UCSD-AML1 (cell line): Measurements from ENCODE around the gene RNPEPL1.
"Not testable (repeated sequence)": the region's sequence is repeated elsewhere in the genome, so short reads cannot be mapped to it uniquely, and the experiment has no call there.

Experiments
- DNase-seq: peaks from one replicate; lab custom pipeline; 2025; ENCODE audit not compliant: unreplicated experiment; lab: John Stamatoyannopoulos, UW

RNPEPL1 gene, protein sequence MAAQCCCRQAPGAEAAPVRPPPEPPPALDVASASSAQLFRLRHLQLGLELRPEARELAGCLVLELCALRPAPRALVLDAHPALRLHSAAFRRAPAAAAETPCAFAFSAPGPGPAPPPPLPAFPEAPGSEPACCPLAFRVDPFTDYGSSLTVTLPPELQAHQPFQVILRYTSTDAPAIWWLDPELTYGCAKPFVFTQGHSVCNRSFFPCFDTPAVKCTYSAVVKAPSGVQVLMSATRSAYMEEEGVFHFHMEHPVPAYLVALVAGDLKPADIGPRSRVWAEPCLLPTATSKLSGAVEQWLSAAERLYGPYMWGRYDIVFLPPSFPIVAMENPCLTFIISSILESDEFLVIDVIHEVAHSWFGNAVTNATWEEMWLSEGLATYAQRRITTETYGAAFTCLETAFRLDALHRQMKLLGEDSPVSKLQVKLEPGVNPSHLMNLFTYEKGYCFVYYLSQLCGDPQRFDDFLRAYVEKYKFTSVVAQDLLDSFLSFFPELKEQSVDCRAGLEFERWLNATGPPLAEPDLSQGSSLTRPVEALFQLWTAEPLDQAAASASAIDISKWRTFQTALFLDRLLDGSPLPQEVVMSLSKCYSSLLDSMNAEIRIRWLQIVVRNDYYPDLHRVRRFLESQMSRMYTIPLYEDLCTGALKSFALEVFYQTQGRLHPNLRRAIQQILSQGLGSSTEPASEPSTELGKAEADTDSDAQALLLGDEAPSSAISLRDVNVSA

DNA sequence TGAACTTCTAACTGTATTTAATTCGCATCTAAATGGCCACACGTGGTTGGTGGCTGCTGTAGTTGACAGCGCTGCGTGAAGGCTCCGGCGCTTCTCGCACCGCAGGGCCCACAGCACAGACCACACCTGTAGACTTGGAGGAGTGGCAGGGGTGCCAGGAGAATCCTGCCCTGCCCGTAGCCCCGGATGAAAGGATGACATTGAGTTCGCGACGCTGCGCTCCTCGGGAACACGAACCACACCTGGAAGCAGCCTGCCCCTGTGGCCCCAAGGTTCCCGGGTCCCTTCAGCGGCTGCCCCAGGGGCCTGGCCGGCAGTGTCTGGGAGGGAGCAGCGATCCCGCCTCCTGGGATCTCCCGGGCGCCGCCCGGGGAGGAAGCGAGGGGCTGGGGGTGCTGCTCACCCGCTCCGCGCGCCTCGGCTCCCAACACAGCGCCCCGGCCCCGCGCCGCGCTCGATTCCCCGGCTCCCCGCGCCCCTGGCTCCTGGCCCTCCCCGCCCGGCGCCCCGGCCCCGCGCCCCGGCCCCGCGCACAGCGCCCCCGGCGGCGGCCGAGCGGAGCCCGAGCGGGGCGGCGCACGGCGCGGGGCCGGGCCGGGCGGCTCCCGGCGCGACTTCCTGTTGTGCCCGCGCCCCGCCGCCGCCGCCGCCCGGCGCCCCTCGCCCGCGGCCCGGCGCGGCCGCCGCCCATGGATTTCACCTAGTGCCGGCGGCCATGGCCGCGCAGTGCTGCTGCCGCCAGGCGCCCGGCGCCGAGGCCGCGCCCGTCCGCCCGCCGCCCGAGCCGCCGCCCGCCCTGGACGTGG lies at the start of gene RNPEPL1:
Gene RNPEPL1 (plus strand): TSS at position 613 of the 806 bp plus-strand sequence. CDS start 103 bp downstream, at position 716.
- peak; percentile 57 for DNase-seq

DNA sequence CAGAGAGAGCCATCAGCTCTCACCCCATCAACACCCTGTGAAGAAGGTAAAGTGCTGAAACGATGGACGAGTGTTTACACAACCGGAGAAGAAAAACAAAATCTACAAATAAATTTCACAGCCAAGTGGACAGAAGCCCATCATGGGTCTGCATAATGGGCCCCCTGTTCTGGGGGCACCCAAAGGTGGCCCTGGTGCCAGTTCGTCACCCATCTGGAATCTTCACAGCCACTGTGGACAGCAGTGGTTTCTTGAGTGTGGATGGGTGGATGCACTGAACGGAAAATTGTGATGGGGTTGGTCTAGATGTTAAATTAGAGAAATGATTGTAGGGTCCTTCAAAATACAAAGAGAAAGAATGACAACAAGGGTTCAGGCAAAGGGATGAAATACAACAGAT lies 49.3 kb upstream of the RNPEPL1 start:
- no peak for DNase-seq

DNA sequence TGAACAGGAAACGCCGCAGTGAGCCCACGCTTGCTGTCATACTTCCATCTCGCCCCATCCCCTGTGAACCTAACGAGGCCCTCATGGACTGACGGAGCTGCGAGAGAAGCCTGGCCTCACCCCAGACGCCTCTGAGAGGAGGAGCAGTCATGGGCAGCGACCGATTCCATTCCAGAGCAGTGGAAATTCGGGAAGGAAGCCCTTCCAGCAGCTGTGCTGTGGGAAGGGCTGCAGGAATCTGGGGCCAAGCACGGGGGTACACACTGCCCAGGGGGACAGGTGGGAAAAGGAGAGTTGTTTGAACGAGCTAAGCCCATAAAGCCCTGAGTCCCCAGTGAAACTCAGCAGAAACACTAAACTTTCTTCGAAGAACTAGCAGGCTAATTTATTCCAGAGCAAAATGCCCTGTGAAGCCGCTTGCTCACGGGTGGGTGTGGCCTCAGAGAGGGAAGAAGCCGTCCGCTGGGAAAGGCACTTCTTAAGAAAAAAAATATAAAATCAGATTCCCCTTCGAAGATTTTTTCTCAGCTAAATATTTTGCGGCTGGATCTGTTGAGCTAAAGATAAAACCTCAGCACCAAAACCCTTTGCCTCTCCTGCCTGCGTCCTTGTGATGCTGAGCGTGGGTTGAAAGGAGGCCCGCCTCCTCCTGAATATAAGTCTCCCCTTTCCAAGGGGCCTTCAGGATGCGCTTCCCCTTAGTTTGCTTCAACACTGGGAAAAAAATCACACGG lies 48.7 kb upstream of the RNPEPL1 start:
- no peak for DNase-seq

GRCh38 chr2:240520130-240520973 lies 47.9 kb upstream of the RNPEPL1 start:
- no peak for DNase-seq

- DNase-seq, result no peak
Observed at GRCh38 chr2:240520974-240521350, 47.3 kb upstream of the RNPEPL1 start.

GRCh38 chr2:240521885-240522284 lies 46.4 kb upstream of the RNPEPL1 start:
- DNase-seq, result not testable (repeated sequence)

DNA sequence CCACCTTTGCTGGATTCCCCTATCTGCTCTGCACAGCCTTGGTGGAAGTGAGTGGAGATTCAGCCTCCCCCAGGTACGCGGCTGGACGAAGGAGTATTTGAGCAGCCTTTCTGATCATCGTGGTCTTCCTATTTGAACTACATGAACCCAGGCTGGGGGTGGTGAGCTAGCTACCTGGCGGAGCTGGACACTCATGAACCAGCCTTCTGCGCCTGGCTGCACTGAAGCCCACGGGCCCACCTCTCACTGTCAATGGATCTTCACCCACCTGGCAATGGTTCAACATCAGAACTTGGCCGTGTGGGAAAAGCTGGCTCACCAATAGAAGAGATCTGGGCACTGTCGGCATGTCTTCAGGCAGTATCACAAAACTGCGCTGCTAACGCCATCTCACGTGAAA lies 45.9 kb upstream of the RNPEPL1 start:
- DNase-seq, result no peak

DNA sequence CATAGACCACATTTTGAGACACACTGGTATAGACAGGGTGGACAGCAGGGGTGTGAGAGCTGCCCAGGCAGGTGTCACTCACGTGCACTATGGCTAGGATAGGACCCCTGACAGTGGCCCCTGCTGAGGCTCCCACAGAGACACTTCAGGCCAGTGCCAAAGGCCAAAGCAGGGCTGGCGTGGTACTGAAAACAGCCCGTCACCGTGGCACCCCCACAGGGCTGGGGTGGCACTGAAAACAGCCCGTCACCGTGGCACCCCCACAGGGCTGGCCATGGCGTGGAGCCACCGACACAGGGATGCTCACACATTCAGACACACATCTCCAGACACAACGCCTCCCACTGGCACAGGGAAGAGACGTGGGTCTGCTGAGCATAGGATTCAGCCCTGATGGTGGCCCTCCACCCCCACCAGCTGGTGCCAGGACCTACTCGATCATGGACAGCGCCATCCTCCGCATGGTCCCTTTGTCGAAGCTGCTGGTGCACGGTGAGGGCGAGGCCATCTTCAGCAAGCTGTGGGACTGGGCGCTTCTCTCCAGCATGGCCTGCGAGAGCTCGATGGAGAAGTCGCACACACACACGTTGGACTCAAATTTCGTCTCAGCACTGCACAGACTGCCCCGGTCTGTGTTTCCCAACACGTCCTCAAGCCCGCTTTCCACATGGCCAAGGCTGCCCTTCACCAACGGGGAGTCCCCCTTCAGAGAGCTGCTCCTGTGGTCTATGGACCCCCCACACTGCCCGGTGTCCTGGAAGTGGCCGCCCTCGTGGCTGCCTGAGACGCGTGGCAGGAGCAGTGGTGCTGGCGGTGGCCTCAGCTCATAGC lies 44.6 kb upstream of the RNPEPL1 start:
- DNase-seq, result no peak

GRCh38 chr2:240524963-240525718 lies 43.1 kb upstream of the RNPEPL1 start:
- DNase-seq, result no peak

GRCh38 chr2:240525802-240526201 lies 42.5 kb upstream of the RNPEPL1 start:
- DNase-seq, result no peak

DNA sequence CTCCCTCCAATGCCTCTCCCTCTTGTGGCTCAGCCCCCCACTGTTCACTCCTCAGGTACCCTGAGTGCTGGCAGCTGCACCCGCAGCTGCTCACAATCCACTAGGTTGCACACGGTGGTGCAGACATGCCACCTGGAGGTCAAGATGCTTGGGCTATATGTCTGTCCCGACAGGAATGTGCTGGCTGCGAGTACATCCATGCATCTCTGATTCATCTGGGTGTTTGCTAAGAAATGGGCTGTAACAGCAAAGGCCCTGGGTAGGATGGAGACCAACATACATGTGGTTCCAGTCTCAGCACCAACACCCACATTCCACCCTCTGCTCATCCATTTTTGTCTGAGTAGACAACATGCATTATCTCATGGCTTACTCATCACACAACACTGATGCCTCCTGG lies 41.8 kb upstream of the RNPEPL1 start:
- DNase-seq, result no peak

DNA sequence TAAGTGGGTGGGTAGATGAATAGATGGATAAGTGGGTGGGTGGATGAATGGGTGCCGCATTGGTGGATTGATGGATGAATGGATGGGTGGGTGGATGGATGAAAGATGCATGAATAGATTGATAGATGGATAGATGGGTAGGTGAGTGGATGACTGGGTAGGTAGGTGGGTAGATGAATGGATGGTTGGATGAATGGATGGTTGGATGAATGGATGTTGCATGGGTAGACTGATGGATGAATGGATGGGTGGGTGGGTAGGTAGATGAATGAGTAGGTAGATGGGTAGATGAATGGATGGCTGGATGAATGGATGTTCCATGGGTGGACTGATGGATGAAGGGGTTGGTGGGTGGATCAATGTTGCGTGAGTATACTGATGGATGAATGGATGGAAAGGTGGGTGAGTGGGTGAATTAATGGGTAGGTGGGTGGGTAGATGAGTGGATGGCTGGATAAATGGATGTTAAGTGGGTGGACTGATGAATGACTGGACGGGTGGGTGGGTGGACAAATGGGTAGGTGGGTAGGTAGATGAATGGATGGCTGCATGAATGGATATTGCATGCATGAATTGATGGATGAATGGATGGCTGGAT lies 41.0 kb upstream of the RNPEPL1 start:
- DNase-seq, result no peak

- no peak for DNase-seq
Observed at GRCh38 chr2:240528406-240529040, 39.8 kb upstream of the RNPEPL1 start.

- DNase-seq, result no peak
Observed at GRCh38 chr2:240529344-240529999, 38.8 kb upstream of the RNPEPL1 start.

DNA sequence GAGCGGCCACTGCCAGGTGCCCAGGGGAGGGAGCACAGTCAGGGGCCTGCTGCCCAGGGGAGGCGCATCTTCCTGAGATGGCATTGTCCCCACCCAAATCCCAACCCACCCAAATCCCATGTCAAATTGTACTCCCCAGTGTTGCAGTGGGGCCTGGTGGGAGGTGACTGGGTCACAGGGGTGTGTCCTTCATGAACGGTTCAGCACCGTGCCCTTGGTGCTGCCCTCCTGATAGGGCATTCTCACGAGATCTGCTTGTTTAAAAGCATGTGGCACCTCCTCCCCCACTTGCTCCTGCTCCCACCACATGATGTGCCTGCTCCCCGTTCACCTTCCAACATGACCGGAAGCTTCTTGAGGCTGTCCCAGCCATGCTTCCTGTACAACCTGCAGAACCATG lies 38.1 kb upstream of the RNPEPL1 start:
- no peak for DNase-seq

DNA sequence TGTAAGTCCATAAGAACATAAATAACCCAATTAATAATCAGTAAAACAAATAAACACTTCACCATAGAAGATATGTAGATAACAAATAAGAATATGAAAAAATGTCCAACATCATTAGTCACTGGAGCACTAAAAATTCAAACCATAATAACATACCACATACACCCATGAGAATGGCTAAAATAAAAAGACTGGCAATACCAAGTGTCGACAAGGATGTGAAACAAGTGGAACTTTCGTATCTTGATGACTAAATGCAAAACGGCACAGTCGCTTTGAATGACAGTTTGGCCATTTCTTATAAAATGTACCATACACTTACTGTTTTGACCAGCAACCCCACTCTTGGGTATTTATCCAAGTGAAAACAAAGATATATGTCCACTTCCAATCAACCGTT lies 37.2 kb upstream of the RNPEPL1 start:
- no peak for DNase-seq
